GM21737 (cell line): ENCODE results near the gene MPI.
A peak's percentile ranks its signal among the peaks of the same experiment; 100 is the strongest.

Experiments
- ATAC-seq: cut with Tn5 transposase; IDR thresholded peaks from one replicate; pipeline ENCODE4 v1.9.1; 2021; ENCODE audit warnings: mild to moderate bottlenecking, moderate library complexity; ENCODE audit not compliant: unreplicated experiment

The MPI gene, protein sequence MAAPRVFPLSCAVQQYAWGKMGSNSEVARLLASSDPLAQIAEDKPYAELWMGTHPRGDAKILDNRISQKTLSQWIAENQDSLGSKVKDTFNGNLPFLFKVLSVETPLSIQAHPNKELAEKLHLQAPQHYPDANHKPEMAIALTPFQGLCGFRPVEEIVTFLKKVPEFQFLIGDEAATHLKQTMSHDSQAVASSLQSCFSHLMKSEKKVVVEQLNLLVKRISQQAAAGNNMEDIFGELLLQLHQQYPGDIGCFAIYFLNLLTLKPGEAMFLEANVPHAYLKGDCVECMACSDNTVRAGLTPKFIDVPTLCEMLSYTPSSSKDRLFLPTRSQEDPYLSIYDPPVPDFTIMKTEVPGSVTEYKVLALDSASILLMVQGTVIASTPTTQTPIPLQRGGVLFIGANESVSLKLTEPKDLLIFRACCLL

DNA sequence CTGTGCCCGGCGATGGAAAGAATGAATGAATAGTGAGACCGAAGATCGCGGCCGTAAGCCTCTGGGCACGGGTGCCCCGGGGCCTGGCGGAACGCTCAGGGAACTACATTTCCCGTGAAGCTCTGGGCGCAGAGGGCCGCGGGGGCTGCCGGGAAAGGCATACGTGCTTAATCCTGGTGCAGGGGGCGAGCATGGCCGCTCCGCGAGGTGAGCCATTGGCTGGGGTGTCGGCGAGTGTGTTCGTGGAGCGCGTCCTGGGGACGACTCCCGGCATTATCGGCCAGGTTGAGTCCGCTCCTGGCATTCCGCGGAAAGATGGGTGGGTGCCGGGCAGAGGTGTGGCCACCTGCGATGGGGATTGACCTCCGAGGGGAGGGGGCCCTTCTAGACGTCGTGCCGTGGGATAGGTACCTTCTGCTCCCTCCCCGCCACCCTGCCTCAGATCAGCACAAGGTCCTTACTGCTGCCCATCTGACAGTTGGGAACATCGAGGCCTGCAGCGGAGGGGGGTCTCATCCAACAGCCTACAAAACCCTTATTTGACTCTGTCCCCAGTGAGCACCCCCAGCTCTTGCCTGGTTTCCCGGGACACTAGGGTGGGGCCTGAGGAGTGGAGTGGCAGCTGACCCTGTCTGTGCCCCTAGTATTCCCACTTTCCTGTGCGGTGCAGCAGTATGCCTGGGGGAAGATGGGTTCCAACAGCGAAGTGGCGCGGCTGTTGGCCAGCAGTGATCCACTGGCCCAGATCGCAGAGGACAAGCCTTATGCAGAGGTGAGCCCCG lies at the start of gene MPI:
MPI (plus strand) TSS at position 160 of the 782 bp plus-strand sequence; CDS start at position 192, 32 bp downstream.
- ATAC-seq: peak; percentile 88

DNA sequence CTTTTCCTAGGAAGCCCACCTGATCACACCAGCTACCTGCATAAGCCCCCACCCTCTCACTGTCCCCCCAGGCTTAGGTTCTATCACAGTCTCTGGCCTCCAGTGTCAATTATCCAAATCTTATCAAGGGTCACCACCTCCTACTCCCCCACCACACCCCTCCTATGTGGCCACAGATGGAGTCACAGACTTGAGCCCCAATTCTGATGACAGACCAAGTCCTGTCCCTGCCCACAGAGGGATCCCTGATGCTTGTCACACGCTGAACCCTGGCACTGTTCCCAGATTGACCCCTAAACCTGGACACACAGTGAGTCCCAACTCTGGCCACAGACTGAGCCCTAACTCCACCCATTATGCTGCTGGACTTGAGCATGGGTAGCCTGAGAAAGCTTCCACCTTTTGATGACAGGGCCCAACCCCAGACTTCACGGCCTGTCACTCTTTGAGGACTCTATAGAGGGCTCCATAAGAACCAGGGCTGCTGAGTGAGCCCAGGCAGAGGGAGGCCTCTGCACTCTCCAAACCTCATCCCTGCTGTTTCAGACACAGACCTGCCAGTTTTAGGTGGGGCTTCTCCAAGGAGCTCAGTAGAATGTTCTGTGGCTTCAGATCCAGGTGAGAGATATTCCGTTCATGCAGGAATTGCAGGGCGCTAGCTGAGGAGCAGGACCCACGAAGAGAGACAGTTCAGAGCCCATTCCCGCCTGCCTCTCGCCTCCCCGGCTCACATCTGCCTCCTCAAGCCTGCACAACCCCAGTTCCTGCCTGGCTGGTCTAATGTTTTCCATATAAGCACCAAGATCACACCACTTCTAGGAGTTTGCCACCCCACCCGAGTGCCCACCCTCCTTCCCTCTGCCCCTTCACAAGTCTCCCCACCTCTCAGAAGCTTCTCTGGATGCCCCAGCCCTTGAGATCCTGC lies 48.7 kb upstream of the MPI start:
- ATAC-seq: no peak

DNA sequence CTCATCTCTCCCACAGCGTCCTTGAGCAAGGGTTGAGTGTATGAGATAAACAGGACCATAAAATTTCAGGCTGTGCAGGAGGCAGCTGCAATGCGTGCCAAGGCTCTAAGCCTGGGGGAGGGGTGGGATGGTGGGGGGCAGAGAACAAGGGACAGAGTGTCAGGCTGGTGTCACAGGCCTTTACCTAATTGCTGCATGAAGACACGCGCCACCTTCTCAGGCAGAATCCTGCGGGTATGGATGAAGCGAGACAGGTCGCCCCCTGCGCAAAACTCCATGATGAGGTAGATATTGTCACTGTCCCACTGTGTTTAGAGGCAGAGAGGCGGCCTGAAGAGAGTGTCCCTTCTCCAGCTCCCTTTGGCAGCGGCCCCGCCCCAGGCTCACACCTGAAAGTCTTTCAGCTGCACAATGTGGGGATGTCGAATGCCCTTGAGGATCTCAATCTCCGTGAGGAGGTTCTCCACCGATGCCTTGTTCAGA lies 47.9 kb upstream of the MPI start:
- no peak for ATAC-seq

DNA sequence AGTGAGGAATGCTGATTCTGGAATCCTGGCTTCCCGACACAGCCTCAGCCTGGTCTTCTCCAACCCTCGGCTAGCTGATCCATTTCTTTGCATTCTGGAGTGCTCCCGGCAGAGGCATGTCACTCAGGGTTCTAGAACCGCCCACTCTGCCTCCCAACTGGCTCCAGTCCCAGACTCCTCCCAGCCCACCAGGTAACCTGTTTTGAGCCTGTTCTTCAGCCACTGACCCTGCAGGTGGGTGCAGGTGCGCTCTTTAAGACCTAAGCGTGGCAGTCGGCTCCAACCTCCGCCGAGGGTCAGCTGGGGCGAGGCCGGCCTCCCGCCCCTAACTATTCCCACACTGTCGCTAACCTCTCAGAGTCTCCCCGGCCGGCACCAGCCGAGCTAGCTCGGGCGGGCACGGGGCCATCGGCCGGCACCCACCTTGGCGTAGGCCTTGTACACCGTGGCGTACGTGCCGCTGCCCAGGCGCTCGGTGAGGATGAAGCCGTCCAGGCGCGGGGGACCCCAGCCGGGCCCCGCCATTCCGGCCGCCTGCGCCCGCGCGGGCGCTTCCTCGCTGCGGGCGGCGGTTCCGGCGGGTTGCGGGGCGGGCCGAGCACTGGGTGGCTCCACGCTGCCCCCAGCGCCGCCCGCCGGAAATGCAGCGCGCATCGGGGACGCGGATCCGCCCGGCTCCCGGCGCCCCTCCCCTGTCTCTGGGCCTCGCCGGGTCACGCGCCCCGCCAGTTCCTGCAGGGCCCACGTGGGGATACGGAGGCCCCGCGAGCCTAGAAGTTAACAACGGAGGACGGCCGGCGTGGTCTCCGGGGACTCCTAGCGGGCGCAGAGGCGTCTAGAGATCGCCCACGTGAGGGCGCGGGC lies 47.0 kb upstream of the MPI start, which contains the start of gene ULK3:
ULK3 (minus strand) TSS at position 576 of the 864 bp plus-strand sequence; CDS start at position 525, 51 bp downstream.
- peak; percentile 79 for ATAC-seq

DNA sequence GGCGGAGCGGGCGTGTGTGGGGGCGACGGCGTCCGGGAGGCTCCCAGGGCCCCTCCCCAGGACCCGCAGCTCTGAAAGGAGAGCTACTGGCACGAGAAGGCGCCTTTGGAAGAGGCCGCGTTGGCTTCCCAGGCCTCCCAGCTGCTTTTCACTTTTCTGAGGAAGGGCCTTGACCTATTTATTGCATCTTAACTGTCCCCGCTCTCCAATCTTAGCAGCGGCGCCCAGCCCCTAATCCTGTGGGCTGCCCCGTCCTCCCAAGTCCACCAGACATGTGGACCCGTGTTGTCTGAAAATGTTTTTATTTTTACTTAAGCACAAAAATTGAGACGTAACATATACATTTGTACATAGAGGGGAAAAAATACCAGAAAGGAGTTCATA lies 46.4 kb upstream of the MPI start:
- ATAC-seq: no peak

DNA sequence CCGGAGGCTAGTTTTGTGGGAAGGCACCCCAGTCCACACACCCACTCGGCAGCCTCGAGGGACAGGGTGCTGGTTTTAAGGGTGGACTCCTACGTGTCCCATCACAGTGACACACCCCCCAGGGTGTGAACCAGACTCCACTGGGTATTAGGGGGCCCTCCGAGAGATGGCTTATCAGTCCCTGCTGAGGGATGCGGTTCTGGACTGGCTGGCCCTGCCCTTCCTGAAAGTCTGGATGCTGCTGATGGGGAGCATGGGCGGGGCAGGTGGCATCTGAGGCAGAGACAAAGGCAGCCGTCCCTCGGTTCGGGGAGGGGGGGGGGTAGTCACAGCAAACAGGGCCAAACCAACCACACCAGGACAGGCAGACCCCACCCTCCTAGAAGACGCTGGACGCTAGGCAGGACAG lies 45.9 kb upstream of the MPI start:
- no peak for ATAC-seq

DNA sequence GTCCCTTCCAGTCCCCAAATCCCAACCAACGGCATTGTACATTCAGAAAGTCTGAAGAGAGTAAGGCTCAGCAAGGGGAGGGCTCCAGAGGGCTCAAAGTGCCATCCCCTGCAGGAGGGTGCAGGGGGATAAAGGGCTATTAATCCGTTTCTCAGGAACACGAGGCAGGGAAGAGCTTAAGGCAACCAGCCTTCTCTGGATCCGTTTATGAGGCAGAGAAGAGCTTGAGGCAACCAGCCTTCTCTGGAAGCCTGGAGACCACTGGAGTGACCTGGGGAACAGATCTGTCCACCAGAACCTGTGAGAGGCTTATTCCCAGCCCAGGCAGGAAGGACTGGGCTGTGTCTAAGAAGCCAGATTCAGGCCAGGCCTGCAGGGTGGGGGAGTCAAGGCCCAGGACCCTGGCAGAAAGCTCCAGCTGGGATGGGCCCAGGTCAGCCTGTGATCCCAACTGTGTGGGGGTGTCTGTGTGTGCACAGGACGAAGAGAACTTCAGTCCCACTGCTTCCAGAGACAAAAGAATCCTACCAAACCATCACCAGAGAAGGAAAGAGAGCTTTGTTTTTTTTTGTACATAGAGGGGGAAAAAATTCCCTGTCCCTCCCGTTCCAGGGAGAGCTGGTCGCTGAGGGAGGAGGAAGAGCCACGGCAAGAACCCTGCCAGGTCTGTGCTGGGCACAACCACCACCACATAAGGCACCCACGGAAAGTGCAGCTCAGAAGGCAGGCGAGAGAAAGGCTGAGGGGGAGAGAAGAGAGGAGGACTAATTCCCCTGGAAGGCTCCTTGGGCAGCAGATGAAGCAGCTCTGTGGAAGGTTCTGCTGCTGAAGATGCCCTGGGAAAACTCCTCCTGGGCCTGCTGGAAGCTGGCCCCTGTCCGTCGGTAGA lies 45.3 kb upstream of the MPI start:
- no peak for ATAC-seq

DNA sequence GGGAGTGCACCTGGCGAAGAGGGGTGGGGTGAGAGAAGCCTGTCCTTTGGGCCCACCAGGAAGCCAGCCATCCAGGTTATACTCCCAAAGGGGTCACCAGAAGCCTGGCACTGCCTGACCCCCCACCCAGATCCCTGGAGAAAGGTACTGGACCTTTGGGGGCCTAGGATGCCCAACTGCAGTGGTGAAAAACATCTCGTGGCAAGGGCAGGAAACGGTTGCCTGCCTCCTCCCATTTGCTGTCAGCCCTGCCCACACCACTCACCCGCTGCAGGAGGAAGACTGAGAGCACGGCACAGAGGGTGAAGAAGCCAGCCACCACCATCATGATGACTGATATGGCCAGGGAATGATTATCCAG lies 44.7 kb upstream of the MPI start:
- no peak for ATAC-seq

DNA sequence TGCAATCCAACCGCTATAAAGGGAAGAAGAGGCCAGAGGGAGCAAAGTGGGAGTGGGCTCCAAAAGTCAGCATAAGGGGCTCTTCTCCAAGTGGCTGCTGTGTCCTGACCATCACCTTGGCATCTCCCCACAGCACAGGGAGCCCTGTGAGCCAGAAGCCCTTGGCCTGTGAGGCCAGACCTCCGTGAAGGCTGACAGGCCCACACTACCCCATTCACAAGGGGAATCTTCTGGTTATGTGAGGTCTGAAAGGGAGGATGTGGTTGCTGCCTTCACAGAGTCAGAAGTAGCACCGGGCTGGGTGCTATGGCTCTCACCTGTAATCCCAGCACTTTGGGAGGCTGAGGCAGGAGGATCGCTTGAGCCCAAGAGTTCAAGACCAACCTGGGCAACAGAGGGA lies 44.3 kb upstream of the MPI start:
- no peak for ATAC-seq

DNA sequence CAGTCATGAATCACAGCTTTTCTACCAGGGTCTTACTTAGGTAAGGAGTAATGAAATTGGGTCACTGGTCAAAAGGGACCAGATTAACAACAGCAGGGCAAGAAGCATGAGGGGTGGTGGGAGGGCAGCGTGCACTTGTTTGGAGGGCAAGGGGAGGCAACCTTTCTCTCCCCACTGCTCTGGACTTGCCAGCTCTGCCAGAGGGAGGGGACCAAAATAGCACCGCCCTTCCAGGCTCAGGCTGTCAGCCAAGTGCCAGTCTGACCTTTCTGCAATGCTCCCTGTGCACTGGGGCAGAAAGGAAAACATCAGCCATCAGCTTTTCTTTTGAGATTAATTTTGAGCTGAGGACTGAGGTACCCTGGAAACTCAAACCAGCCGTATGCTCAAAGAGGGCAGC lies 42.4 kb upstream of the MPI start:
- ATAC-seq: no peak

DNA sequence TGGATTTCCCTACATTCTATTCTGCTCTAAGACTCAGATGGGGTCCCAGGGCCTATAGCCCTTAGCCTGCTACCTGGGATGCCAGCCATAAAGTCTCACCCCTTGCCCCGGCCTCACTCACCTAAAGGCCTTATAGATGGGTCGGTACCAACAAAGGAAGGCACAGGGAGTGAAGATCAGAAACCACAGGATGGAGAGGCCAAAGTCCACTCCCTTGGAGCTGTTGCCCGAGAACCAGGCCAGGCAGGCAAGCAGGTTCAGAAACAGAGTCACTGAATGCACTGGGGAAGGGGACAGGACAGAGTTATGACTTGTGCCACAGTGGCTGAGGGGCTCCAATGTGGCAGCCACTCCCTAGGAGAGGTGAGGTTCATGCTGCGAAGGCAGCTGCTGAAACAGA lies 39.4 kb upstream of the MPI start:
- no peak for ATAC-seq

DNA sequence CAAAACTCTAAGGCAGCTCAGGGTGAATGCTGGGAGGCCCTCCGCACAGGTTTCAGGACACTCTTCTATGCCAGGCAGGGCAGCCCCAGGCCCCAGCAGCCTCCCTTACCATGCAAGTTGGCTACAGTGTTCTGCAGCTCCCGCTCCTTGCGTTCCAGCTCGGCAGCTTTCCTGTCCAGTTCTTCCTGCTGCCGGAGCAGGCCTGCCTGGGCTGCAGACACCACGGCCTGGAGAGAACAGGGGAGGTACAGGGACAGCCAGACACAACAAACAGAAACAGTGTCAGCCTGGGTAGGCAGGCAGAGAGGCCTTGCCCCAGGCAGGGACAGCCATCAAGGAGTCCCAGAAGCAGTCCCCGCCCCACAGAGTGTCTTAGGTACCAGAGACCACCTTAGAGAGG lies 37.9 kb upstream of the MPI start:
- no peak for ATAC-seq

DNA sequence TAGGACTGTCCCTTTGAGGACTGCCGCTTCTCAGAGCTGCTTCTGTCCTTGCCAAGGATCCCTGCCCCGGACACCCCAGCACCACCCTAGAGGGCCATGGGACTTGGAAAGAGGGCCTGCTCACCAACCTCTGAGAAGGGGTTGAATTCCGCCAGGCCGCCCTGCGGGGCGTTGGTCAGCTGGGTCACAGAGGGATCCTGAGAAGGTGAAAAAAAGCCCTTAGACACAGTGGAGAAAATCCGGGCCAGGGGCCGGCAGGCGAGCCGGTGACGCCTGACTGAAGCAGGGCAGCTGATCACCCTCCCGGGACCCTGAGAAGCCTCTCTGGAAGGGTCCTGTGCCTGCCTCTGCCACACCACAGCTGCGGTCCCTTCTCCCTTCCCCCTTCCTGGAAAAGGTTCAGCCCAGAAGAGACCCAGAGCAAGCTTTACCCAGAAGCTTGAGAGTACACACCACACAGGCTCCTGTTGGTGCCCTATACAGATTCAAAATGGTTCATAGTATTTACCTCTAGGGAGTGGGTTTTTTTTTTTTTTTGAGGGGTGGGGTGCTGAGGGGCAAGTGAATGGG lies 35.3 kb upstream of the MPI start:
- ATAC-seq: no peak

DNA sequence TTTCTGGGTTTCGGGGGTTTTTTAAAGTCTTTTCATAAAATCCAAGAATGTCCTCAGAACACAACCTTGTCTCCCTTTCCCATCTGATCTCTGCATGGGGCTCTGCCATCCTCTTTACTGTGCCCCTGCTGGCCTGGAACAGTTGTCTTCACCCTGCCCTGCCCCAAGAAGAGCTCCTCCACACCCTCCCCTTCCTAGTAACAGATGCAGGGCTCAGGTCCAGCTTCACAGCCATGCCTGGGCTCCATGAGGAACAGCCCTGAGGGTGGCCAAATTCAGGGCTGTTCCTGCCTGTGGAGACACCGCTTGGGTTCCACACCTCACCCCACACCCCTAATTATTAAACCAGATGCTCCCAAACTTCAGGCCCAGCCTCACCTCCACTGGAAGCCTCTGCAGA lies 34.0 kb upstream of the MPI start:
- no peak for ATAC-seq

DNA sequence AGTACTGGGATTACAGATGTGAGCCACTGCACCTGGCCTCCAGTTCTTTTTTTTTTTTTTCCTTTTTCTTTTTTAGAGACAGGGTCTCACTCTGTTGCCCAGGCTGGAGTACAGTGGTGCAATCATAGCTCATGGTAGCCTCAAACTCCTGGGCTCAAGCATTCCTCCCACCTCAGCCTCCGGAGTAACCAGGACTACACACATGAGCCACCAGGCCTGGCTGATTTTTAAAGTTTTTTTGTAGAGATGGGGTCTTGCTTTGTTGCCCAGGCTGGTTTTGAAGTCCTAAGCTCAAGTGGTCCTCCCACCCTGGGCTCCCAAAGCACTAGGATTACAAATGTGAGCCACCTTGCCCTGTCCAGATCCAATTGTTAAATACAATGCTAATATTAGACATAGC lies 33.3 kb upstream of the MPI start:
- ATAC-seq: no peak

DNA sequence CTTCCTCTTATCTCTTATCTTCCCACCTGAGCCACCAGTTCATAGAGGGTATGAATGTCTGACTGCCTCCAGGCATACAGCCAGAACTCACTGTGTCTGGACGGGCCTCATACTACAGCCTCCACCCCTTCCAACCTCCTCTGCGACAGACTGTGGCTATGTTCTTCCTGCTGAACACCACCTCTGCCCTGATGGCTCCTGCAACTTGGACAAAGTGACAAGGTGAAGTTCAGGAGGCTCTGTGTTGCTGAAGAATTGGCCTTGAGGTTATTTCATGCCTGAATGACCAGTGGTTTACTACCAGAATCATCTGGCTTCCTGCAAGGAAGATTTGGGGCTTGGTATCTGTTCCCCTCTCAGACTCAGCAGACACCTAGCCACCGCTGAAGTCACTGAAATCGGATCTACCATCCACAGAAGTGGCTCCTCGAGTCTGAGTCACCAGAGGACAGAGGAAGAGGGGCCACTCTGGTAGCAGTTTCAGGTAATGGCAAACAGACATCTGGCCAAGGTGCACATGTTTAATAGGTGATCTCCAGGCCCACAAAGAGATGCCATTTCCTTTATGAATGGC lies 32.7 kb upstream of the MPI start:
- ATAC-seq: peak; percentile 75

DNA sequence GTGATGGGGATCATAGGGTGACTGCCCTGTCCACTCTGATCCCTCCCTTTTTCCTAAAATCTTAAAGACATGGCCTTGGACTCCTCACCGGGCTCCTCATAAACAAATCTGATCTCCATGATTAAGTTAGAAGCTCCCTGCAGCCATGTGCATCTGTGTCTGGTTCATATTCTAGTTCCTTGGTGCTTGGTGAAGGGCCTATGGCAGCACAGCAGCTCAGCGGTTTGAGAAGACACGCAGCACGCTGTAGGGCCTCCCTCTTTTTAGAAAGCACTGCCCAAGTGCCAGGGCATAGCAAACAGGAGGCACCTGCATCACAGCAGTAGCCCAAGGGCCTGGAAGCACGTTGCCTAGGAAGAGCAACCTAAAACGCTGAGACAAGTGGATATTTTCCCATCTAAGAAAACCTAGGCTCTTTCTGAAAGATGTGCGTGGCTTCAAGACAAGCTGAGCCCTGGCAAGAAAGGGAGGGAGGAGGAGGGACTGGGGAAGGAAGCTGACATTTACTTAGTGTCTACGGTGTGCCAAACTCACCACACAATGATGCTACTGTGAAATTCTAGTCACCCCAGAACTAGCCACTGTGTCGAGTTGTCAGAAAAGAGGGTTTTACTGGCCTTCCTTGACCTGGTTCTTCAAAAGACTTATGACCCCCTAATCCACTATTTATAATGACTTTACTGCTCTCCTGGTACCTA lies 32.0 kb upstream of the MPI start:
- peak; percentile 6 for ATAC-seq

DNA sequence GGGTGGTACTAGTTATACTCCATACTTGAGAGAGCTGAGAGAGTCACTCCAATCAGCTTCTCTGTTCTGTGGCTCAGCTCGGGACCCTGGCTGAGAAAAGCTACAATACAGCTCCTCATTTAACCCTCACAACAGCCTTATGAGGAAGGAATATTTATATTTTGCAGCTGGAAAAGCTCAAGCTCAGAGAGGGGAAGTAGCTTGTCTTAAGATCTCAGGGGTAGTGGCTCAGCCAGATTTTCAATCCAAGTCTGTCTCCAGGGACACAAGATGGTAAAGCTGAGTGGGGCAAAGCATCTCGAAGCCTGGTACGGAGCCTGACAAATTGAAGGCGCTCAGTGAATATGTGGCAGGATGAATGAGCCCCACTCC lies 31.5 kb upstream of the MPI start:
- no peak for ATAC-seq
